ENCODE measurements around the gene SPECC1L.

- TF ChIP-seq POLR2AphosphoS5 (IDR thresholded peaks at IDR 0.05; ENCODE audit: borderline replicate concordance, low read depth, low read length) (no peak), EZH2 (IDR thresholded peaks at IDR 0.05) (no peak)
These were observed 162.6 kb downstream of the SPECC1L start for GRCh38 chr22:24433001-24433827.
